A549 (cell line): Measurements from ENCODE around the gene MAD1L1. TPM values are rescaled to one million over a fixed set of nuclear protein-coding genes. Genes with fewer than 3 reads are reported as not detected.

ENCODE experiments used
- ATAC-seq, 2 experiments: fragments of 200-7000 bp in 1 of 2; fragments of >200 bp in 1 of 2; cut with Nextera tagmentation in 1 of 2; cut with Tn5 transposase in 1 of 2; 3 replicates each; pipeline versions ENCODE4 v1.8.0 to v1.9.1; 2018 to 2020; ENCODE audit warnings: mild to moderate bottlenecking in 1 of 2, moderate library complexity in 1 of 2
- CTCF ChIA-PET: fragments of 300-600 bp; sonication (Branson Sonifier 250); formaldehyde crosslinking; extraction: SDS; loops from one replicate; lab custom pipeline; 2021; ENCODE audit warnings: antibody characterized with exemption, inconsistent platforms; lab: Yijun Ruan, JAX
- POLR2A ChIA-PET: fragments of 350-600 bp; formaldehyde crosslinking; extraction: SDS; loops from one replicate; lab custom pipeline; 2021; ENCODE audit warnings: antibody characterized with exemption, inconsistent platforms; lab: Yijun Ruan, JAX
- DNase-seq, 2 experiments: peaks; one replicate each; pipeline versions ENCODE4 v3.0.0 to v3.0.0-alpha.2; 2011 to 2016; ENCODE audit warnings: low read depth in 1 of 2, low spot score in 1 of 2
- FAIRE-seq: peaks from 2 replicates; lab custom pipeline; 2011; peaks lifted over from hg19 to GRCh38; lab: Jason Lieb, UNC
- H3K27ac ChIP-seq, 2 experiments: fragments of >200 bp; sonication (Bioruptor Twin); formaldehyde crosslinking; 3 replicates each; pipeline ENCODE4 v1.5.1; 2016 to 2017
- H3K4me1 ChIP-seq: fragments of >200 bp; sonication (Bioruptor Twin); formaldehyde crosslinking; 3 replicates; pipeline ENCODE4 v1.6.1; 2016
- H3K4me2 ChIP-seq: fragments of >200 bp; sonication (Bioruptor Twin); formaldehyde crosslinking; 3 replicates; pipeline ENCODE4 v1.6.1; 2016
- H3K4me3 ChIP-seq: fragments of >200 bp; sonication (Bioruptor Twin); formaldehyde crosslinking; 3 replicates; pipeline ENCODE4 v1.5.1; 2016
- H3K9me3 ChIP-seq: fragments of >200 bp; sonication (Bioruptor Twin); formaldehyde crosslinking; 3 replicates; pipeline ENCODE4 v1.6.1; 2016
- CBX8 ChIP-seq: fragments of 200-600 bp; sonication (generic); IDR thresholded peaks from 2 replicates; pipeline ENCODE4 v1.6.1; 2016
- CEBPB ChIP-seq, 2 experiments: fragments of >200 bp in 1 of 2; sonication (Bioruptor Twin) in 1 of 2; formaldehyde crosslinking in 1 of 2; IDR thresholded peaks; 2 replicates each; pipeline ENCODE4 v1.6.1; 2012 to 2016
- CHD4 ChIP-seq: fragments of 200-600 bp; sonication (generic); IDR thresholded peaks from 2 replicates; pipeline ENCODE4 v1.6.1; 2016; ENCODE audit warnings: antibody characterized with exemption, mild to moderate bottlenecking, borderline replicate concordance
- E2F6 ChIP-seq: IDR thresholded peaks from 2 replicates; pipeline ENCODE4 v1.6.1; 2012; ENCODE audit warnings: low read depth, borderline replicate concordance
- EHF ChIP-seq: fragments of 250-450 bp; sonication (Bioruptor Pico); IDR thresholded peaks from 2 replicates; pipeline ENCODE4 v1.5.0; 2020; ENCODE audit warnings: mild to moderate bottlenecking
- EP300 ChIP-seq, 2 experiments: fragments of >200 bp; sonication (Bioruptor Twin); formaldehyde crosslinking; IDR thresholded peaks; 2 replicates in 1 of 2; 3 replicates in 1 of 2; pipeline ENCODE4 v1.6.1; 2016 to 2017
- ESRRA ChIP-seq: fragments of 150-350 bp; IDR thresholded peaks from 2 replicates; pipeline ENCODE4 v1.6.1; 2014; ENCODE audit warnings: mild to moderate bottlenecking, low read length, borderline replicate concordance
- HDAC2 ChIP-seq: fragments of 200-600 bp; sonication (generic); IDR thresholded peaks from 2 replicates; pipeline ENCODE4 v1.6.1; 2016
- HES2 ChIP-seq: fragments of >200 bp; sonication (Bioruptor Twin); formaldehyde crosslinking; IDR thresholded peaks from 2 replicates; pipeline ENCODE4 v1.6.1; 2016
- HOXA7 ChIP-seq: fragments of 250-450 bp; sonication (Bioruptor Pico); IDR thresholded peaks from 2 replicates; pipeline ENCODE4 v1.5.0; 2020; ENCODE audit warnings: mild to moderate bottlenecking, moderate library complexity
- HOXB13 ChIP-seq: fragments of 250-450 bp; sonication (Bioruptor Pico); IDR thresholded peaks from 2 replicates; pipeline ENCODE4 v1.5.0; 2020; ENCODE audit warnings: low read depth, mild to moderate bottlenecking, moderate library complexity
- HOXB5 ChIP-seq: fragments of 250-450 bp; sonication (Bioruptor Pico); IDR thresholded peaks from 2 replicates; pipeline ENCODE4 v1.5.0; 2020; ENCODE audit warnings: mild to moderate bottlenecking, moderate library complexity
- JUN ChIP-seq, 2 experiments: fragments of >200 bp; sonication (Bioruptor Twin); formaldehyde crosslinking; IDR thresholded peaks; 2 replicates in 1 of 2; 3 replicates in 1 of 2; pipeline ENCODE4 v1.6.1; 2016 to 2017
- MAFK ChIP-seq: fragments of 450-650 bp; IDR thresholded peaks from 2 replicates; pipeline ENCODE4 v1.6.1; 2014; ENCODE audit not compliant: partially characterized antibody
- MYC ChIP-seq: IDR thresholded peaks from 2 replicates; pipeline ENCODE4 v1.6.1; 2012; ENCODE audit warnings: mild to moderate bottlenecking, inconsistent platforms, low read length, improper control_type of control experiment, borderline replicate concordance
- PHF8 ChIP-seq: fragments of 200-600 bp; sonication (generic); IDR thresholded peaks from 2 replicates; pipeline ENCODE4 v1.6.1; 2016; ENCODE audit warnings: low read depth, mild to moderate bottlenecking, antibody characterized with exemption, moderate library complexity, borderline replicate concordance
- POLR2A ChIP-seq: IDR thresholded peaks from 2 replicates; pipeline ENCODE4 v1.6.1; 2012; ENCODE audit warnings: mild to moderate bottlenecking, low read length
- POLR2AphosphoS2 ChIP-seq: conservative IDR thresholded peaks from 2 replicates; pipeline ENCODE4 v1.6.1; 2012; ENCODE audit warnings: low read length, improper control_type of control experiment, inconsistent platforms
- RARB ChIP-seq: fragments of 250-450 bp; sonication (Bioruptor Pico); IDR thresholded peaks from 2 replicates; pipeline ENCODE4 v1.8.0; 2021; ENCODE audit warnings: mild to moderate bottlenecking, moderate library complexity
- RCOR1 ChIP-seq: fragments of 150-350 bp; IDR thresholded peaks from 2 replicates; pipeline ENCODE4 v1.6.1; 2014; ENCODE audit warnings: antibody characterized with exemption, low read length, low read depth
- REST ChIP-seq: fragments of 200-600 bp; sonication (generic); IDR thresholded peaks from 2 replicates; pipeline ENCODE4 v1.6.1; 2016; ENCODE audit warnings: antibody characterized with exemption, mild to moderate bottlenecking, moderate library complexity
- ZSCAN20 ChIP-seq: fragments of 250-450 bp; sonication (Bioruptor Pico); IDR thresholded peaks from 2 replicates; pipeline ENCODE4 v1.8.0; 2022; ENCODE audit warnings: mild to moderate bottlenecking, moderate library complexity
- WGBS: methylation state at CpG from one replicate; pipeline ENCODE4 v1.1.6; 2017; ENCODE audit errors: missing lambda C conversion rate; 5-methylcytosine and 5-hydroxymethylcytosine counted together
- polyA plus RNA-seq, 4 experiments: library from polyadenylated mRNA; depleted of rRNA in 3 of 4; stranded (reverse); fragments of >200 nt; fragmentation: RNase III in 1 of 4; extraction: RNeasy Plus Mini Kit Qiagen cat#74134 plus additional on column Dnase treatment in 1 of 4; gene quantifications; 2 replicates in 3 of 4; 3 replicates in 1 of 4; pipeline ENCODE4 v1.2.3, GENCODE V29; 2011 to 2017
- TF ChIP-seq, protein P1 (sequence below): IDR thresholded peaks from 2 replicates; pipeline ENCODE4 v1.6.1; 2012
- TF ChIP-seq, protein P2 (sequence below): fragments of 450-650 bp; IDR thresholded peaks from 2 replicates; pipeline ENCODE4 v1.6.1; 2014; ENCODE audit warnings: antibody characterized with exemption
- TF ChIP-seq, protein P3 (sequence below): fragments of 250-450 bp; sonication (Bioruptor Pico); IDR thresholded peaks from 2 replicates; pipeline ENCODE4 v1.5.0; 2020; ENCODE audit warnings: low read depth, mild to moderate bottlenecking, moderate library complexity
- TF ChIP-seq, protein P4 (sequence below): IDR thresholded peaks from 2 replicates; pipeline ENCODE4 v1.6.1; 2012
- TF ChIP-seq, protein P5 (sequence below): fragments of >200 bp; sonication (Bioruptor Twin); formaldehyde crosslinking; IDR thresholded peaks from 3 replicates; pipeline ENCODE4 v1.6.1; 2016

Gene MAD1L1
- polyA plus RNA-seq, 2 of the 4 experiments (the other 2 are of a cell fraction): 13.6 to 16.6 TPM

- no peak overlapping the region for H3K4me3 ChIP-seq
- CTCF ChIA-PET: interaction anchor here (0.8 kb wide), 1 partner anchor 27 kb away, joined by 3 read pairs; no protein-coding TSS in a partner anchor
- no peaks in the 10 kb centered on the region for H3K4me1 ChIP-seq
- WGBS: 91% methylated on average over 24 of the region's 30 CpGs
- no peaks in the 10 kb centered on the region for H3K9me3 ChIP-seq
- no peak for FAIRE-seq
- no peak overlapping the region for H3K4me2 ChIP-seq
- TF ChIP-seq RCOR1 (no peak), HOXB5 (CRISPR knock-in tag) (no peak), ESRRA (no peak), POLR2AphosphoS2 (no peak), REST (no peak), MAFK (no peak), MYC (no peak), CBX8 (no peak), JUN (IDR thresholded peaks at IDR 0.05) (no peak), CEBPB (IDR thresholded peaks at IDR 0.05) (no peak), HOXB13 (CRISPR knock-in tag) (no peak), HES2 (no peak)
- TF ChIP-seq, protein P1, sequence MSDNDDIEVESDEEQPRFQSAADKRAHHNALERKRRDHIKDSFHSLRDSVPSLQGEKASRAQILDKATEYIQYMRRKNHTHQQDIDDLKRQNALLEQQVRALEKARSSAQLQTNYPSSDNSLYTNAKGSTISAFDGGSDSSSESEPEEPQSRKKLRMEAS: no peak
- TF ChIP-seq, protein P2, sequence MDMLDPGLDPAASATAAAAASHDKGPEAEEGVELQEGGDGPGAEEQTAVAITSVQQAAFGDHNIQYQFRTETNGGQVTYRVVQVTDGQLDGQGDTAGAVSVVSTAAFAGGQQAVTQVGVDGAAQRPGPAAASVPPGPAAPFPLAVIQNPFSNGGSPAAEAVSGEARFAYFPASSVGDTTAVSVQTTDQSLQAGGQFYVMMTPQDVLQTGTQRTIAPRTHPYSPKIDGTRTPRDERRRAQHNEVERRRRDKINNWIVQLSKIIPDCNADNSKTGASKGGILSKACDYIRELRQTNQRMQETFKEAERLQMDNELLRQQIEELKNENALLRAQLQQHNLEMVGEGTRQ: no peak
- TF ChIP-seq, protein P3, sequence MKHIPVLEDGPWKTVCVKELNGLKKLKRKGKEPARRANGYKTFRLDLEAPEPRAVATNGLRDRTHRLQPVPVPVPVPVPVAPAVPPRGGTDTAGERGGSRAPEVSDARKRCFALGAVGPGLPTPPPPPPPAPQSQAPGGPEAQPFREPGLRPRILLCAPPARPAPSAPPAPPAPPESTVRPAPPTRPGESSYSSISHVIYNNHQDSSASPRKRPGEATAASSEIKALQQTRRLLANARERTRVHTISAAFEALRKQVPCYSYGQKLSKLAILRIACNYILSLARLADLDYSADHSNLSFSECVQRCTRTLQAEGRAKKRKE (CRISPR knock-in tag): no peak
- TF ChIP-seq, protein P4, sequence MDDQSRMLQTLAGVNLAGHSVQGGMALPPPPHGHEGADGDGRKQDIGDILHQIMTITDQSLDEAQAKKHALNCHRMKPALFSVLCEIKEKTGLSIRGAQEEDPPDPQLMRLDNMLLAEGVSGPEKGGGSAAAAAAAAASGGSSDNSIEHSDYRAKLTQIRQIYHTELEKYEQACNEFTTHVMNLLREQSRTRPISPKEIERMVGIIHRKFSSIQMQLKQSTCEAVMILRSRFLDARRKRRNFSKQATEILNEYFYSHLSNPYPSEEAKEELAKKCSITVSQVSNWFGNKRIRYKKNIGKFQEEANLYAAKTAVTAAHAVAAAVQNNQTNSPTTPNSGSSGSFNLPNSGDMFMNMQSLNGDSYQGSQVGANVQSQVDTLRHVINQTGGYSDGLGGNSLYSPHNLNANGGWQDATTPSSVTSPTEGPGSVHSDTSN: no peak
- ATAC-seq: no peak
- no peak for DNase-seq
- H3K27ac ChIP-seq: no peak overlapping the region
- POLR2A ChIA-PET: no interaction called here
Measured at GRCh38 chr7:1948887-1949680, 283.7 kb downstream of the MAD1L1 start.

DNA sequence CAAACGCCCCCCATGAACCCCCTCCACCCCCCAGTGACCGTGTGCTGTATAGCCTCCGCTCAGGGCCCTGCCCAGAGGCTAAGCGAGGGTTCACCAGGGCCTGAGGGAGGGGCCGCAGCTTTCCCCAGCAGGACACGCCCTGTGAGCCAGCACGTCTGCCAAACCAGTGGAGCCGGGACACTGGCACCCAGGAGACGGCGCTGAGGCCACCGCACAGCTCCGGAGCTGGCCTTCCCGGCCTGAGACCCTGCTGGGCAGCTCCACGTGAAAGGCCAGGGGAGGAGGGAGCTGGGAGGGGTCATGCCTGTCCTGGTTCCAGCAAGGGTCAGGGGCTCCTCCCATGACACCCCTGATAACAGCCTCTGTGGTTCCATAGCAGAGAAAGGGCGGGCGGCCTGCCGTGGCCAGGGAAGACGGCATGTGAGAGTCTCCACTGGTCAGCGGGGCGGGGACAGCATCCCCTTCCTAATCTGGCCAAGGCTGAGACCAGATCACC lies 284.4 kb downstream of the MAD1L1 start:
- WGBS: 93% methylated on average over 13 of the region's 20 CpGs
- Histone ChIP-seq H3K9me3 (no peaks in the 10 kb centered on the region), H3K4me3 (no peak overlapping the region), H3K4me1 (no peaks in the 10 kb centered on the region), H3K4me2 (no peak overlapping the region), H3K27ac (no peak overlapping the region)
- ChIA-PET POLR2A (no interaction called here), CTCF (interaction anchor here (0.8 kb wide), 1 partner anchor 26 kb away, joined by 3 read pairs; no protein-coding TSS in a partner anchor)
- ATAC-seq: no peak
- no peak for DNase-seq
- no peak for FAIRE-seq
- TF ChIP-seq, protein P5, sequence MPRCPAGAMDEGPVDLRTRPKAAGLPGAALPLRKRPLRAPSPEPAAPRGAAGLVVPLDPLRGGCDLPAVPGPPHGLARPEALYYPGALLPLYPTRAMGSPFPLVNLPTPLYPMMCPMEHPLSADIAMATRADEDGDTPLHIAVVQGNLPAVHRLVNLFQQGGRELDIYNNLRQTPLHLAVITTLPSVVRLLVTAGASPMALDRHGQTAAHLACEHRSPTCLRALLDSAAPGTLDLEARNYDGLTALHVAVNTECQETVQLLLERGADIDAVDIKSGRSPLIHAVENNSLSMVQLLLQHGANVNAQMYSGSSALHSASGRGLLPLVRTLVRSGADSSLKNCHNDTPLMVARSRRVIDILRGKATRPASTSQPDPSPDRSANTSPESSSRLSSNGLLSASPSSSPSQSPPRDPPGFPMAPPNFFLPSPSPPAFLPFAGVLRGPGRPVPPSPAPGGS: no peak
- no peak for TF ChIP-seq EHF (CRISPR knock-in tag)
- no peak for TF ChIP-seq POLR2A
- TF ChIP-seq HDAC2: no peak
- no peak for TF ChIP-seq E2F6
- no peak for TF ChIP-seq ZSCAN20 (CRISPR knock-in tag)
- TF ChIP-seq PHF8: no peak
- no peak for TF ChIP-seq MYC
- TF ChIP-seq RARB (CRISPR knock-in tag): no peak
- no peak for TF ChIP-seq CHD4
- no peak for TF ChIP-seq HOXA7
- TF ChIP-seq EP300 (IDR thresholded peaks at IDR 0.05): no peak
